SW 1271 (cell line): ENCODE results near the gene RAE1.
"Not testable (repeated sequence)": the region's sequence is repeated elsewhere in the genome, so short reads cannot be mapped to it uniquely, and the experiment has no call there.

ENCODE experiments used
- DNase-seq, 2 experiments: peaks; one replicate each; lab custom pipeline; 2025; lab: John Stamatoyannopoulos, UW

The RAE1 gene

DNA sequence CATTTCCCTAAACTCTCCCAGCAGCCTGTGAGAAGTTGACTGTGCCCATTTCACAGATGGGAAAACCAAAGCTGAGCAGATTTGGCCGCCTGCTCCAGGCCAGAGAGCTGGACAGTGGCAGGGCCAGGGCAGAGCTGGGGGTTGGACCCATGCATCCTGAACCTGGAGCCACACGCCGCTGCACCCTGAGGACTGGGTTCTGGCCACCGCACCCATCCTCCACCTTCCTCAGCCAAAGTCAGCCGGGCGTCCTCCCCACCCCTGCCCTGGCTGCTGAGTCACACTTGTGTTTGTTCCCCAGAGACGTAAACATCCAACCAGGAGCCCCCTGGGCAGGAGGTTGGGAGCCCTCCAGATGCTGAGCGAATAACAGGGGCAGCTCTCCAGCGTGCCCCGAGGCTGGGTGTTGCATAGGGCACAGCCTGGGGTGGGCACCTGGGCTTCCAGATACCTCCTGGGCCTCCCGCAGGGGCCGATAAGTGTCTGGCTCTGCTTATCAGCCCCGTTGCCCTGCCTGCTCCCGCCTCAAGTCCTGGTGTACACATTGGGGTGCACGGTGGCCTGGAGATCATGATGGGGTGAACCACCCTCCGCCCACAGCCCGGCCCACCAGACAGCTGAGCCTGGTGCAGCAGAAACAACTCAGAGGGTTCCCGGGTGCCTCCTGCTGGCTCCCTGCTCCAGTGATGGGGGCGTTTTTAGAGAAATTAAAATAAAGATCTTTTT, 64.0 kb downstream of the RAE1 start:
- DNase-seq = no peak

DNA sequence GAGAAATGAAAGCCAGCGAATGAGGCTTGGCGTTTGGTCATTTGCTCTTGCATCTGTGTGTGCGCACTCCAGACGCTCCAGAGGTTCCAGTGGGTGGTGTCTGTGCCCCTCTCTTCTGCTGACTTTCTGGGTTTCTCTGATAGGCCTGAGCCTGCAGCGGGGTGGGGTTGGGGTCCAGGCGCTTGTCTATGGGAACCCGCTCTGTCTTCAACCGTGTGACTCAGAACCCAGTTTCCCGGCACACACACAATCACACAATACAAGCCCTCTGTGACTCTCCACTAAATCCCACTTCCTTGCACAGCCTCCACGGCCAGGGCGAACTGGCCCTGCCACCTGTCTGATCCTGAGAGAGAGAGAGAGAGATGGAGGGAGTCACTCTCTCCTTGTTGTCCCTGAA, 64.7 kb downstream of the RAE1 start:
- no peak for DNase-seq

- no peak for DNase-seq
These were observed 65.4 kb downstream of the RAE1 start for GRCh38 chr20:57416296-57417022.

- no peak for DNase-seq
These were observed 66.1 kb downstream of the RAE1 start for GRCh38 chr20:57417051-57417689.

GRCh38 chr20:57417830-57418780, 67.0 kb downstream of the RAE1 start:
- no peak for DNase-seq

GRCh38 chr20:57419479-57419878, 68.4 kb downstream of the RAE1 start:
- not testable (repeated sequence) for DNase-seq

GRCh38 chr20:57420571-57421252, 69.7 kb downstream of the RAE1 start:
- no peak for DNase-seq

GRCh38 chr20:57421253-57422220, 70.5 kb downstream of the RAE1 start:
- no peak for DNase-seq

DNA sequence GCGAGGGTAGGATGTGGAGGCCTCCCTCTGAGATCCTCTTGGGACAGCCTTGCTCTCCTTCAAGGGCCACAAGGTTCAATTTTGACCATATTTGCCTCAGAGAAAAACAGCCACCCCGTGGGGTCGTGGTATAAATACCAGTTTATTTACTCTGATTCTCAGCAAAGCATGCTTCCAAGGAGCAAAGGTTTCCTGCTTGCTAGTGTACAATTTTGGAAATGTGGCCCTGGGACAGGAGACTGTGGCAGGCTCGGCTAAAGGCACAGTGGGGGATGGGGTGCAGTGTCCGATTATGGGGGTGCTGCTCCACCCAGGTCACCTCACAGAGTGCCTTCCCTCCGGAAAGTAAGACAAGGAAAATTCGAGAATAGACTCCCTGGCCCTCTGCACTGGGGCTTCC, 71.2 kb downstream of the RAE1 start:
- DNase-seq = no peak

DNA sequence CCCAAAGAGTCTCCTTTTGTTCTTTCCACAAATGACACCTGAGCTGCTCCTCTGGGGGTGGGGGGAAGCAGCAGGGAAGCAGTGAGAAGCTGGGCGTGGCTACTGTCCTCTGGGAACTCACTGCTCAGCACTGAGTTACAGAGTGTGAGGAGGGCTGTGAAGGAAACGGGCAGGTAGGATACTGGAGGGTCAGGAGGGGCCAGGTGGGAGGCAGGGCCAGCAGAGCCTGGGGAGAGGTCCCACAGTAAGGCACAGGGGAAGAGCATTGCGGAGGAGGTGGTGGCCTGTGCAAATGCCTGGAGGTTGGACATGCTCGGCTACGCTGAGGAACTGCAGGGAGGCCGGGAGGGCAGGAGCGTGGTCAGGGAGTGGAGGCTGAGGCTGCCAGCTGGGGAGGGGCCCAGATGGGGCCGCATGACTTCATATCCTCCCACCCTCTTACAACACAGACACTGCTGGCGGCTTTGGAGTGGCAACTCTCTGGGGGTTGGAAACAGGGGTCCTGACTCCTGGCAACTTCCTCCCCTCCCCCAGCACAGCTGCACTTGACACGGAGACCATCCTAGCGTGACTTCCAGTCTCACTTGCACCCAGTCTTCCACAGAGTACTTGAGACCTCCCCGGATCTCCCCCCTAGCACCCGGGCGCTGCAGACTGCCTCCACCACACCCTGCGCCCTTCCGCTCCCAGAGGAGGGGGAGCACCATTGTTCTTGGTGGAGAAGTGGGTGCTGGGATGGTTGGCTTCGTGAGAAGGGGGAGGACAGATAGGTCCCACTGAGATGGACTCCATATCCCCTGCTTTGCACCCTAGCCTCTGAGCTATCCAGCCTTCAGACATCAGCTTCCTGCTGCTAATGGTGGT, 74.3 kb downstream of the RAE1 start:
- no peak for DNase-seq

DNA sequence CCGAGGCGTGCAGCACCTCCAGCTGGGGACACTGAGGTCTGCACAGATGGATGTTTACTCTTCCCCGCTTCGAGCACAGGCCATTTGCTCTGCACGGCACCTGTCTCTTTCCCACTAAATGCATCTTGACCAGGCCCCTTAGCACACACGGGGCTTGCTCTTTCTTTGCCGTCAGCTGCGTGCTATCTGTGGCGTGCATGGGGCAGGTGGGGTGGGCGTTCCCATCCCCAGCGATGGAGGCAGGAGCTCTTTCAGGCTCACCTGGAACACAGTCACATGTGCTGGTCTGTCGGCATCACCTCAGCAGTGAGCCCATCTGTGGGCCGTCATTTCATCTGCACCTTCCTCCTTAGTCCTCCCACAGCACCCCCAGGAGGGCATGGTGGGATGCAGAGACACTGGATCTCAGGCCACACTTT, 75.2 kb downstream of the RAE1 start:
- DNase-seq = no peak

DNA sequence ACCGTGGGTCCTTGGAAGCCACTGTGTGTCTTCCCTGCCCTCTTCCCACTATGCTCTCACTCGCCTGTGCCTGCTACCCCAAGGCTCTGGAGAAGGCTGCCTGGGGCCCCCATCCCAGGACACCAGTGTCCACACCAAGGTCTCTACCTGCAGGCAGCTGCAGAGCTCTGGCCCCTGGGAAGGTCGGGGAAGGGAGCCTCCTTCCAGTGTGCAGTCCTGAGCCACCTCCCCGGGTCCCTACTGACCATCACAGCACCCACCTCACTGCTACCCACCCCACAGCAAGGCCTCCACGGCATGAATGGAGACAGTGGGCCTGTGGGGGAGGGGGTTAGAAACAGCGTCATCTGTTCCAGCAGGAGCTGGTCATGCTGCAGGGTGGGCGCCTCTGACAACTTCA, 75.8 kb downstream of the RAE1 start:
- DNase-seq = no peak

DNA sequence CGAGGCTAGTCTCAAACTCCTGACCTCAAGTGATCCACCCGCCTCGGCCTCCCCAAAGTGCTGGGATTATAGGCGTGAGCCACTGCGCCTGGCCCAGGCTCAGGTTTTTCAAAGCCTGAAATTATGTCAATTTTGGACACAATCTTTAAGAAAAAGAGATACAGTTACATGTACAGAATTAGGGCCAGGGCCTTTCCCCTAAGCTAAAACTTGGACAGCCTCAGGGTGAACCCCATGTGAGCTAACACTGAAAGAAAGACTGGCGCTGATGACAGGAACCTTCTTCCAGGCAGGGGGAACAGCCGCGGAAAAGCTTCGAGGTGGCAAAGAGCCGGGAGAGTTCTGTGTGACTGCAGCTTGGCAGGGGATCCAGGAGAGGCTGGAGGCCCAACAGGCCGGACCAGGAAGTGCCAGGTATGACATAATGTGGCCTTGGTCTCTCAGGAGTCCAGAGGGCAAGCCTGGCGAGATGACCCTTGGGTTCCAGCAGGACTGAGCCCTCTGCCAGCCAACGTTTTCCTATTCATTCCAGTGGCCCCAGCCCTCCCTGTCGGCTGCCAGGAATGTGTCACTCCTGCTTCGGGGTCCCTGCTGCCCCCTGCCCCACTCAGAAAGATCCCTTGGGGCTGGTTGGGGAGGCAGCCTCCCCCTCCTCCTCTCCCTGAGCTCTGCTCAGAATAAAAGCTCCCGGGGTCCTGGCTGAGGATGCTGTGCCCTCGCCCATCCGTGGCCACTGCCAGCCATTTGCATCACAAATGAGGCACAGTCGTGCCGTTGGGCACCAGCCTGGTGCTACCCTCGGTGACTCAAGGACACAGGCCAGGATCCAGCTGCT, 77.5 kb downstream of the RAE1 start:
- DNase-seq = no peak
